Karpas-422 (cell line): Measurements from ENCODE around the gene SH3GLB2. TPM values are rescaled to one million over a fixed set of nuclear protein-coding genes. Genes with fewer than 3 reads are reported as not detected.

Experiments used
- DNase-seq: peaks from one replicate; pipeline ENCODE4 v3.0.0-alpha.2; 2015
- H2AFZ ChIP-seq: fragments of 200-600 bp; sonication (generic); 2 replicates; pipeline ENCODE4 v1.6.1; 2014; ENCODE audit warnings: antibody characterized with exemption, low read length, mixed read lengths
- H3K27ac ChIP-seq: fragments of 200-600 bp; sonication (generic); 2 replicates; pipeline ENCODE4 v1.5.1; 2014; ENCODE audit warnings: mild to moderate bottlenecking, low read length, moderate library complexity
- H3K27me3 ChIP-seq: fragments of 200-600 bp; sonication (generic); 2 replicates; pipeline ENCODE4 v1.6.1; 2014; ENCODE audit warnings: low read length, mixed read lengths
- H3K36me3 ChIP-seq: fragments of 200-600 bp; sonication (generic); 2 replicates; pipeline ENCODE4 v1.6.1; 2014; ENCODE audit warnings: low read length, mixed read lengths; ENCODE audit not compliant: insufficient read depth
- H3K4me1 ChIP-seq: fragments of 200-600 bp; sonication (generic); 2 replicates; pipeline ENCODE4 v1.6.1; 2014; ENCODE audit warnings: mild to moderate bottlenecking, low read length, mixed read lengths
- H3K4me2 ChIP-seq: fragments of 200-600 bp; sonication (generic); 2 replicates; pipeline ENCODE4 v1.6.1; 2014; ENCODE audit warnings: low read length, low read depth, mild to moderate bottlenecking; ENCODE audit not compliant: poor library complexity, severe bottlenecking
- H3K4me3 ChIP-seq: fragments of 200-600 bp; sonication (generic); 2 replicates; pipeline ENCODE4 v1.5.1; 2014; ENCODE audit warnings: mild to moderate bottlenecking, antibody characterized with exemption, low read length, mixed read lengths
- H3K79me2 ChIP-seq: fragments of 200-600 bp; sonication (generic); 2 replicates; pipeline ENCODE4 v1.6.1; 2014; ENCODE audit warnings: mild to moderate bottlenecking, low read length, mixed read lengths
- H3K9ac ChIP-seq: fragments of 200-600 bp; sonication (generic); 2 replicates; pipeline ENCODE4 v1.6.0; 2014; ENCODE audit warnings: low read length
- H3K9me2 ChIP-seq: fragments of 200-600 bp; sonication (generic), shearing (Covaris generic); replicated peaks from 2 replicates; pipeline ENCODE4 v1.6.0; 2014; ENCODE audit warnings: mild to moderate bottlenecking, low read length, moderate library complexity; ENCODE audit not compliant: insufficient read depth
- H3K9me3 ChIP-seq: fragments of 300-700, 200-600 bp; sonication (generic); 2 replicates; pipeline ENCODE4 v1.6.1; 2014; ENCODE audit warnings: low read length, mixed read lengths
- H4K20me1 ChIP-seq: fragments of 200-600 bp; sonication (generic); 2 replicates; pipeline ENCODE4 v1.6.1; 2014; ENCODE audit warnings: mild to moderate bottlenecking, antibody characterized with exemption, low read length, low read depth; ENCODE audit not compliant: insufficient read depth
- total RNA-seq: library from RNA; depleted of rRNA; stranded (reverse); fragments of >200 nt; shearing (Covaris generic); gene quantifications from 2 replicates; pipeline ENCODE4 v1.2.3, GENCODE V29; 2014; ENCODE audit warnings: low replicate concordance

Gene SH3GLB2
- total RNA-seq, 1 experiment from 2014 or later, result 42.1 TPM

DNA sequence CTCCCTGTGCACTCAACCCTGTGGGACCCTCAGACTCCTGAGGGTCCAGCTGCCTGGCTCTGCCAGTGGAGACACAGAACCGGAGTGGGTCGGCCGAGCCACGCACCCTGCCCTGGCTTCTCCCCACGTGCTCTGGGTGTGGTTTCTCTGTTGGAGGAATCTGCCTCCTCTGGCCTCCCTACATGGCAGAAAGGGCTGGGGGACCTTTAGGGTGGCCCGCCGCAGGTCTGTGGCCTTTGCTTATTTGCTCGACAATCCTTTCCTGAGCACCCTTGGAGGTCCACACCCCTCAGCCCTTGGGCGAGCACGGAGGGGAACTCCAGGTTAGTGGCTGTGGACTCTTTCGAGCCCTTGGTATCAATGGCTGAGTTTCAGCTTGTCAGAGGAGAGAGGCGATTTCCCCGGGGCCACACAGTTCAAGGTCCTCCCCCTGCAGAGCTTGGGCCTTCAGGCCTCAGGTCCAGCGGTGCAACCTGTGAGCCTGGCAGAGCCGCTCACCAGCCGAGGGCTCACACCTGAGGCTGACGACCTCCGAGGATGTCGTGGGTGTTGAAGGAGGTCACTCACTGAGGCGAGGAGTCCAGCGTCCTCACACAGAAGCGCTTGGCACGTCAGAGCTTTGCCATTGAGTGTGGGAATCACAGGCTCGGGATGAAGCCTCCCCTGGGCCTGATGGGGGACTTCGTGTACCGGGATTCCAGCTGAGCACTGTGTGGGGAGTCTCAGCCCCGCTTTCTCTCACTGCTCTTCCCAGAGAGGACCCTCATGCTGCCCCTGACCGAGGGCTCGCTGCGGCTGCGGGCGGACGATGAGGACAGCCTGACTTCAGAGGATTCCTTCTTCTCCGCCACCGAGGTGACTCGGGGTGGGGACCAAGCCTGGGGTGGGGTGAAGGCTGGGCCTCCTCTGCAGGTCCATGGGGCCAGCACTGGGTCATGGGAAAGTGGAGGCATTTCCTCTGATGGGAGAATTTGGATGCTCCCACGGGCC, 32.0 kb upstream of the SH3GLB2 start:
- Histone ChIP-seq H3K4me3 (no peak overlapping the region), H3K36me3 (peaks cover 6% of the 10 kb centered on the region; the same call in 1 of the 2 replicates), H3K79me2 (no peaks in the 10 kb centered on the region), H3K9me2 (no peaks in the 10 kb centered on the region), H3K9ac (no peak overlapping the region), H3K4me1 (no peaks in the 10 kb centered on the region), H3K27me3 (no peaks in the 10 kb centered on the region), H2AFZ (no peak overlapping the region), H3K4me2 (no peak overlapping the region), H3K27ac (no peak overlapping the region), H3K9me3 (no peaks in the 10 kb centered on the region), H4K20me1 (no peaks in the 10 kb centered on the region)
- DNase-seq, result no peak

DNA sequence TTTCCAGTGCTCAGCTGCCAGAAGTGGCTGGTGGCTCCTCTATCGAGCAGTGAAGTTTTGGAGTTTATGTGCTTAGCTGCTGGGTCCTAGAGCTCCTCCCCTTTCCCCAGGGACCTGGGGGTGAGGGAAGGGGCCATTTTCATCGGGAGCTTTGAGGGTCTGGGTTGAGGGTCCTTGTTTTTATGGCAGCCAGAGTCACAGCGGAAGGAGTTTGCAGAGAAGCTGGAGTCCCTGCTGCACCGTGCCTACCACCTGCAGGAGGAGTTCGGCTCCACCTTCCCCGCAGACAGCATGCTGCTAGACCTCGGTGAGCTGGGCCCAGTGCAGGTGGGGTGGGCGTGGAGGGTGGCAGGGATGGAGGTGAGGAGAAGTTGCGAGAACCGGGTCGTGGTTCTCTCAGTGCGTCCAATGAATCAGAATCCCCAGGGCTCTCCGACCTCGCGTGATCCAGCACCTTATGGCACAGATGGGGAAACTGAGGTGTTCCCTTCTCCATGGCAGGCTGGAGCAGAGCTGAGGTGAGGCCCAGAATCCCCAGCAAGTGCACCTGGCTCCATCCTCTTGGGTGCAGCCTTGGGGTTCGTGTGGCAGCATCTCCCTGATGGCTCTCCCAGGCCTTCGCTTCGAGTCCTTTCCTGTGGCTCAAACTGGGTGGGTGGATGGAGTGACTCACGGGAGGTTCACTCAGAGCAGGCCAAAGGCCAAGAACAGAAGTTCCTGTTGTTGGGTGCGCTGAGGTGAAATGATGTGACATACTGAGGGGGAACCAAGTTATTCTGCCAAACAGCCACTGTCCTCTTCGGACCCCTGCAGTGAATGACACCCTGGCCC, 31.0 kb upstream of the SH3GLB2 start:
- Histone ChIP-seq H3K36me3 (peaks cover 8% of the 10 kb centered on the region; the same call in 1 of the 2 replicates), H3K4me2 (no peak overlapping the region), H3K4me1 (no peaks in the 10 kb centered on the region), H4K20me1 (no peaks in the 10 kb centered on the region), H3K4me3 (no peak overlapping the region), H3K9me2 (no peaks in the 10 kb centered on the region), H3K27ac (no peak overlapping the region), H3K27me3 (no peaks in the 10 kb centered on the region), H3K79me2 (no peaks in the 10 kb centered on the region), H3K9ac (no peak overlapping the region), H3K9me3 (no peaks in the 10 kb centered on the region), H2AFZ (no peak overlapping the region)
- no peak for DNase-seq

DNA sequence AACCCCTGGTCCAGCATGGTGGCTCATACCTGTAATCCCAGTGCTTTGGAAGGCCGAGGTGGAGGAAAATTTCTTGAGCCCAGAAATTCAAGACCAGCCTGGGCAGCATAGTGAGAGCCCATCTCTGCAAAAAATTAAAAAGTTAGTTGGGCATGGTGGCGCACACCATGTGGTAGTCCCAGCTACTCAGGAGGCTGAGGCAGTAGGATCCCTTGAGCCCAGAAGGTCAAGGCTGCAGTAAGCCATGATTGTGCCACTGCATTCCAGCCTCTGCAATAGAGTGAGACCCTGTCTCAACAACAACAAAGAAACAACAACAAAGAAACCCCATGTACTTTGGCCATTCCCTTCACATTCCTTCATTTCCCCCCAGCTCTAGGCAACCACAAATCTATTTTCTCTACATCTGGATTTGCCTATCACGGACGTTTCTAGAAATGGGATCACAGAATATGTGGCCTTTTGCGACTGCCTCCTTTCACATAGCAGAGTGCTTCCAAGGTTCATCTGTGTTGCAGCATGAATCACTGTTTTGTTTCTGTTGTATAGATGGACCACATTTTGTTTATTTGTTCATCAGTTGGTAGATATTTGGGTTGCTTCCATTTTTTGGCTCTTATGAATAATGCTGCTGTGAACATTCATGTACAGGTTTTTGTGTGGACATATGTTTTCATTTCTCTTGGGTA, 26.2 kb upstream of the SH3GLB2 start:
- no peak for DNase-seq
- Histone ChIP-seq H3K4me3 (no peak overlapping the region), H3K9ac (no peak overlapping the region), H4K20me1 (no peaks in the 10 kb centered on the region), H3K79me2 (no peaks in the 10 kb centered on the region), H3K4me1 (no peaks in the 10 kb centered on the region), H2AFZ (no peak overlapping the region), H3K27me3 (no peaks in the 10 kb centered on the region), H3K9me3 (no peaks in the 10 kb centered on the region), H3K27ac (no peak overlapping the region), H3K36me3 (peaks cover 4% of the 10 kb centered on the region; the same call in 1 of the 2 replicates), H3K4me2 (no peak overlapping the region), H3K9me2 (no peaks in the 10 kb centered on the region)

DNA sequence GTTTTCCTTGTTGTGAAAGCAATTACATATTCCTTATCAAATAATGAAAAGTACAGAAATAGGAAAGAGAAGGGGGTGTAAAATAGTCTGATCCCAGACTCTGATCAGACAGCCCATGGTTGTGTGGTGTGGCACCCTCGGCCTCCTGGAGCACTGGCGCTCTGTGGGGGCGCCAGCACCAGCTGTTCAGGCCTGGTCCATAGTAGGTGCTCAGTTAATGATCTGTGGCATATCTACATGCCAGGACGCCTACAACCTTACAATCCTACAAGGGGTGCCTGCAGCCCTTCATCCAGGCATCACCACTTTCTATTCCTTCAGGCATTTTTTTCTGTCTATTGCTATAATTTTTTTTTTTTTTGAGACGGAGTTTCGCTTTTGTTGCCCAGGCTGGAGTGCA, 24.9 kb upstream of the SH3GLB2 start:
- Histone ChIP-seq H2AFZ (no peak overlapping the region), H3K4me2 (no peak overlapping the region), H4K20me1 (no peaks in the 10 kb centered on the region), H3K79me2 (no peaks in the 10 kb centered on the region), H3K36me3 (peaks cover 4% of the 10 kb centered on the region; the same call in 1 of the 2 replicates), H3K27me3 (no peaks in the 10 kb centered on the region), H3K9ac (no peak overlapping the region), H3K9me3 (no peaks in the 10 kb centered on the region), H3K4me1 (no peaks in the 10 kb centered on the region), H3K4me3 (no peak overlapping the region), H3K27ac (no peak overlapping the region), H3K9me2 (no peaks in the 10 kb centered on the region)
- no peak for DNase-seq

DNA sequence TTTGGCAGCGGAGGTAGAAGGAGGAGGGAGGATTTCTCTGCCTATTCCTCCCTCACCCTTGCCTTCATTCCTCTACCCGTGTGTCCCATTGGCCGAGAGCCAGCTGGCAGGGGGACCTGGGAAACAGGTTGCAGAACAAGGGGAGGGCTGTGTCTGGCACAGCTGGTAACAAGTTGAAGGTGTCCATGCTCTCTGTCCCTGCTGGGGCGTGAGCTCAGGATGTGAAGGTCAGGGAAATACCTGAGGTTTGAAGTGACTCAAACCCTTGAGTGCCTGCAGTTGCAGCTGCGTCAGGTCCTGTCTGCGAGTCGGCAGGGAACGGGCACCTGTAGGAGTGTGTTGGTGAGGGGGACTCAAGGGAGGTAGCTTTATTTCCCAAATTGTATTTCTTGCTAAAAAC, 24.5 kb upstream of the SH3GLB2 start:
- Histone ChIP-seq H3K4me1 (no peaks in the 10 kb centered on the region), H3K9ac (no peak overlapping the region), H3K27me3 (no peaks in the 10 kb centered on the region), H3K9me2 (no peaks in the 10 kb centered on the region), H3K4me2 (no peak overlapping the region), H3K4me3 (no peak overlapping the region), H3K9me3 (no peaks in the 10 kb centered on the region), H3K79me2 (no peaks in the 10 kb centered on the region), H2AFZ (no peak overlapping the region), H3K36me3 (peaks cover 4% of the 10 kb centered on the region; the same call in 1 of the 2 replicates), H3K27ac (no peak overlapping the region), H4K20me1 (no peaks in the 10 kb centered on the region)
- DNase-seq, result no peak

GRCh38 chr9:129042016-129042415, 13.9 kb upstream of the SH3GLB2 start:
- Histone ChIP-seq H3K36me3 (peaks cover 4% of the 10 kb centered on the region; the same call in 1 of the 2 replicates), H3K9me3 (no peaks in the 10 kb centered on the region), H4K20me1 (peaks cover 14% of the 10 kb centered on the region; the same call in 1 of the 2 replicates), H3K4me2 (no peak overlapping the region), H3K4me3 (no peak overlapping the region), H2AFZ (no peak overlapping the region), H3K9me2 (no peaks in the 10 kb centered on the region), H3K9ac (no peak overlapping the region), H3K27me3 (no peaks in the 10 kb centered on the region), H3K27ac (no peak overlapping the region), H3K79me2 (peaks cover 37% of the 10 kb centered on the region), H3K4me1 (peaks cover 13% of the 10 kb centered on the region)
- no peak for DNase-seq

- H2AFZ ChIP-seq, result no peak overlapping the region
- H3K4me2 ChIP-seq, result no peak overlapping the region
Measured at GRCh38 chr9:129040113-129040643, 12.0 kb upstream of the SH3GLB2 start.

More at GRCh38 chr9:129040113-129040643, 12.0 kb upstream of the SH3GLB2 start:
- no peaks in the 10 kb centered on the region for H3K27me3 ChIP-seq
- H3K36me3 ChIP-seq, result peaks cover 4% of the 10 kb centered on the region; the same call in 1 of the 2 replicates
- no peaks in the 10 kb centered on the region for H3K9me3 ChIP-seq
- H3K4me1 ChIP-seq, result peaks cover 18% of the 10 kb centered on the region
- no peak overlapping the region for H3K4me3 ChIP-seq
- H3K9me2 ChIP-seq, result no peaks in the 10 kb centered on the region
- H4K20me1 ChIP-seq, result peaks cover 14% of the 10 kb centered on the region; the same call in 1 of the 2 replicates
- no peak overlapping the region for H3K9ac ChIP-seq
- no peak for DNase-seq
- H3K27ac ChIP-seq, result no peak overlapping the region
- peaks cover 42% of the 10 kb centered on the region for H3K79me2 ChIP-seq
